DOHH2 (cell line): ENCODE data around the gene AHCY.

Experiments
- H3F3A ChIP-seq: fragments of 200-600 bp; sonication (generic), shearing (Covaris generic); 2 replicates; pipeline ENCODE4 v1.6.0; 2016; ENCODE audit warnings: antibody characterized with exemption, mild to moderate bottlenecking; ENCODE audit not compliant: control insufficient read depth, insufficient read depth
- H3K27ac ChIP-seq: fragments of 200-600 bp; sonication (generic); 2 replicates; pipeline ENCODE4 v1.5.1; 2014; ENCODE audit warnings: low read depth, mild to moderate bottlenecking, low read length, moderate library complexity
- H3K27me3 ChIP-seq: fragments of 200-600 bp; sonication (generic); 2 replicates; pipeline ENCODE4 v1.6.1; 2014; ENCODE audit warnings: mild to moderate bottlenecking, low read length, mixed read lengths; ENCODE audit not compliant: control insufficient read depth
- H3K36me3 ChIP-seq: fragments of 200-600 bp; sonication (generic); 2 replicates; pipeline ENCODE4 v1.6.1; 2014; ENCODE audit warnings: mild to moderate bottlenecking, low read length, moderate library complexity, mixed read lengths; ENCODE audit not compliant: control insufficient read depth
- H3K4me1 ChIP-seq: fragments of 200-600 bp; sonication (generic); 2 replicates; pipeline ENCODE4 v1.6.1; 2014; ENCODE audit warnings: mild to moderate bottlenecking, low read length, mixed read lengths; ENCODE audit not compliant: control insufficient read depth
- H3K4me2 ChIP-seq: fragments of 200-600 bp; sonication (generic); 2 replicates; pipeline ENCODE4 v1.6.0; 2014; ENCODE audit warnings: mild to moderate bottlenecking, low read length, moderate library complexity
- H3K4me3 ChIP-seq: fragments of 200-600 bp; sonication (generic); 2 replicates; pipeline ENCODE4 v1.5.1; 2014; ENCODE audit warnings: mild to moderate bottlenecking, low read length, mixed read lengths
- H3K79me2 ChIP-seq: fragments of 200-600 bp; sonication (generic); 2 replicates; pipeline ENCODE4 v1.6.1; 2014; ENCODE audit warnings: mild to moderate bottlenecking, low read length, mixed read lengths; ENCODE audit not compliant: control insufficient read depth
- H3K9me2 ChIP-seq: fragments of 200-600 bp; sonication (generic); replicated peaks from 2 replicates; pipeline ENCODE4 v1.6.1; 2014; ENCODE audit warnings: mild to moderate bottlenecking, low read length, mixed read lengths; ENCODE audit not compliant: control insufficient read depth
- H3K9me3 ChIP-seq: fragments of 200-600 bp; sonication (generic); 2 replicates; pipeline ENCODE4 v1.6.1; 2014; ENCODE audit warnings: antibody characterized with exemption, low read length, mixed read lengths; ENCODE audit not compliant: control insufficient read depth, insufficient read depth
- H4K20me1 ChIP-seq: fragments of 200-600 bp; sonication (generic); 2 replicates; pipeline ENCODE4 v1.6.0; 2014; ENCODE audit warnings: low read depth, mild to moderate bottlenecking, antibody characterized with exemption, low read length, moderate library complexity; ENCODE audit not compliant: control insufficient read depth, insufficient read depth
- CTCF ChIP-seq: fragments of 200-600 bp; sonication (generic); IDR thresholded peaks from one replicate; pipeline ENCODE4 v1.5.1; 2014; ENCODE audit warnings: antibody characterized with exemption, mild to moderate bottlenecking, low read depth, low read length; ENCODE audit not compliant: poor library complexity, severe bottlenecking
- EZH2phosphoT487 ChIP-seq: fragments of 200-600 bp; sonication (generic); IDR thresholded peaks from 2 replicates; pipeline ENCODE4 v1.6.1; 2017; ENCODE audit warnings: borderline replicate concordance, mild to moderate bottlenecking, antibody characterized with exemption, low read length, moderate library complexity, mixed read lengths

Gene AHCY

GRCh38 chr20:34296468-34296867 lies 6.7 kb downstream of the AHCY start:
- Histone ChIP-seq H3K27ac (no peak overlapping the region), H3F3A (no peaks in the 10 kb centered on the region), H3K4me1 (peaks cover 25% of the 10 kb centered on the region), H3K79me2 (peaks cover 78% of the 10 kb centered on the region), H3K27me3 (no peaks in the 10 kb centered on the region), H4K20me1 (peaks cover 11% of the 10 kb centered on the region), H3K36me3 (peaks cover 77% of the 10 kb centered on the region), H3K4me2 (no peak overlapping the region), H3K9me3 (no peaks in the 10 kb centered on the region), H3K4me3 (no peak overlapping the region), H3K9me2 (no peaks in the 10 kb centered on the region)
- TF ChIP-seq EZH2phosphoT487 (no peak), CTCF (no peak)

GRCh38 chr20:34295284-34295683 lies 7.9 kb downstream of the AHCY start:
- Histone ChIP-seq H3K27me3 (no peaks in the 10 kb centered on the region), H3K79me2 (peaks cover 66% of the 10 kb centered on the region), H4K20me1 (0 out of 2 replicates have a peak, but pooled peaks cover 1% of the 10 kb centered on the region), H3K4me3 (no peak overlapping the region), H3K36me3 (peaks cover 77% of the 10 kb centered on the region), H3K27ac (no peak overlapping the region), H3K4me2 (no peak overlapping the region), H3K9me3 (no peaks in the 10 kb centered on the region), H3F3A (no peaks in the 10 kb centered on the region), H3K9me2 (no peaks in the 10 kb centered on the region), H3K4me1 (peaks cover 13% of the 10 kb centered on the region)
- no peak for TF ChIP-seq EZH2phosphoT487
- no peak for TF ChIP-seq CTCF

GRCh38 chr20:34294563-34294962 lies 8.6 kb downstream of the AHCY start:
- Histone ChIP-seq H3K36me3 (peaks cover 75% of the 10 kb centered on the region), H4K20me1 (no peaks in the 10 kb centered on the region), H3K4me1 (peaks cover 6% of the 10 kb centered on the region), H3K4me2 (no peak overlapping the region), H3K4me3 (no peak overlapping the region), H3K27me3 (no peaks in the 10 kb centered on the region), H3K27ac (no peak overlapping the region), H3K9me2 (no peaks in the 10 kb centered on the region), H3K9me3 (no peaks in the 10 kb centered on the region), H3K79me2 (peaks cover 59% of the 10 kb centered on the region), H3F3A (no peaks in the 10 kb centered on the region)
- TF ChIP-seq EZH2phosphoT487, result no peak
- no peak for TF ChIP-seq CTCF
